B cell (primary cell): ENCODE results near the gene CCDC134. TPM values are rescaled to one million over a fixed set of nuclear protein-coding genes. Genes with fewer than 3 reads are reported as not detected.

ENCODE experiments used
- ATAC-seq: fragments of 200-7000 bp; cut with Tn5 transposase; one replicate; pipeline ENCODE4 v1.10.0; 2021; ENCODE audit warnings: low read depth, mild to moderate bottlenecking, moderate number of reproducible peaks, moderate library complexity
- CTCF ChIA-PET: fragments of 350-600 bp; sonication (Branson Sonifier 250); formaldehyde crosslinking; loops from one replicate; lab custom pipeline; 2021; ENCODE audit warnings: antibody characterized with exemption, inconsistent platforms; lab: Charles Lee
- POLR2A ChIA-PET: fragments of 350-600 bp; sonication (Branson Sonifier 250); formaldehyde crosslinking; loops from one replicate; lab custom pipeline; 2021; ENCODE audit warnings: antibody characterized with exemption; lab: Charles Lee
- DNase-seq: peaks from one replicate; pipeline ENCODE4 v3.0.0; 2013
- H2AFZ ChIP-seq: 2 replicates; pipeline ENCODE4 v1.6.1; 2012; ENCODE audit warnings: mild to moderate bottlenecking, low read depth, low read length; ENCODE audit not compliant: insufficient read depth, poor library complexity, severe bottlenecking
- H3K27ac ChIP-seq, 2 donors: 1 replicate in 1 of 2; 2 replicates in 1 of 2; pipeline ENCODE4 v1.5.1; 2012 to 2013; ENCODE audit warnings: low read length in 2 of 2, mild to moderate bottlenecking in 2 of 2, moderate library complexity in 1 of 2
- H3K27me3 ChIP-seq, 4 experiments: fragments of 200-600 bp in 1 of 4; sonication (generic) in 1 of 4; replicated peaks in 1 of 4; 1 replicate in 2 of 4; 2 replicates in 2 of 4; pipeline versions ENCODE4 v1.6.1 to v1.7.0; 2013 to 2016; ENCODE audit warnings: low read length in 3 of 4, mild to moderate bottlenecking in 2 of 4, mixed read lengths in 1 of 4, moderate library complexity in 1 of 4; ENCODE audit not compliant: insufficient read depth in 4 of 4, control insufficient read depth in 3 of 4; ENCODE audit errors: control extremely low read depth in 1 of 4
- H3K36me3 ChIP-seq, 2 experiments: replicated peaks in 1 of 2; 1 replicate in 1 of 2; 2 replicates in 1 of 2; pipeline versions ENCODE4 v1.6.1 to v1.7.1; 2013; ENCODE audit warnings: low read length in 1 of 2; ENCODE audit not compliant: insufficient read depth in 2 of 2, control insufficient read depth in 1 of 2; ENCODE audit errors: control extremely low read depth in 1 of 2, extremely low read depth in 1 of 2
- H3K4me1 ChIP-seq, 2 donors: fragments of 200-600 bp in 1 of 2; sonication (generic) in 1 of 2; 1 replicate in 1 of 2; 2 replicates in 1 of 2; pipeline versions ENCODE4 v1.5.1 to v1.6.1; 2013 to 2017; ENCODE audit warnings: low read length in 2 of 2; ENCODE audit not compliant: control insufficient read depth in 2 of 2, insufficient read depth in 2 of 2
- H3K4me2 ChIP-seq: replicated peaks from 2 replicates; pipeline ENCODE3; 2012; ENCODE audit warnings: mild to moderate bottlenecking, low read depth, low read length; ENCODE audit not compliant: poor library complexity, severe bottlenecking
- H3K4me3 ChIP-seq, 5 experiments: fragments of 200-600 bp in 1 of 5; sonication (generic) in 1 of 5; 1 replicate in 3 of 5; 2 replicates in 2 of 5; pipeline versions ENCODE4 v1.5.1 to v1.7.0; 2011 to 2016; ENCODE audit warnings: low read length in 4 of 5, mild to moderate bottlenecking in 4 of 5, low read depth in 2 of 5, control low read depth in 1 of 5, moderate library complexity in 1 of 5; ENCODE audit not compliant: insufficient read depth in 1 of 5; ENCODE audit errors: control extremely low read depth in 1 of 5, extremely low read depth in 1 of 5
- H3K79me2 ChIP-seq: fragments of 200-600 bp; sonication (generic); one replicate; pipeline ENCODE4 v1.6.0; 2016; ENCODE audit warnings: low read length; ENCODE audit not compliant: control insufficient read depth, insufficient read depth
- H3K9ac ChIP-seq: fragments of 200-600 bp; sonication (generic); 2 replicates; pipeline ENCODE4 v1.6.1; 2017; ENCODE audit warnings: mild to moderate bottlenecking, low read length, moderate library complexity
- H3K9me3 ChIP-seq, 3 donors: one replicate each; pipeline versions ENCODE4 v1.6.1 to v1.7.1; 2013; ENCODE audit warnings: low read length in 2 of 3; ENCODE audit not compliant: control insufficient read depth in 2 of 3, insufficient read depth in 1 of 3; ENCODE audit errors: control extremely low read depth in 1 of 3
- H4K20me1 ChIP-seq: 2 replicates; pipeline ENCODE4 v1.6.0; 2012; ENCODE audit warnings: mild to moderate bottlenecking, low read length; ENCODE audit not compliant: insufficient read depth, control insufficient read depth, poor library complexity, severe bottlenecking
- H3K27ac Mint-ChIP-seq: one replicate; pipeline ENCODE4 v1.8.0; 2021; ENCODE audit warnings: mixed read lengths
- H3K27me3 Mint-ChIP-seq: one replicate; pipeline ENCODE4 v1.8.0; 2021; ENCODE audit warnings: mixed read lengths
- H3K4me1 Mint-ChIP-seq: one replicate; pipeline ENCODE4 v1.8.0; 2021; ENCODE audit warnings: mixed read lengths
- H3K4me3 Mint-ChIP-seq: one replicate; pipeline ENCODE4 v1.8.0; 2021; ENCODE audit warnings: mixed read lengths
- H3K9me3 Mint-ChIP-seq: one replicate; pipeline ENCODE4 v1.8.0; 2022; ENCODE audit warnings: mixed read lengths; ENCODE audit not compliant: insufficient read depth
- CTCF ChIP-seq: fragments of 200-600 bp; IDR thresholded peaks from one replicate; pipeline ENCODE4 v1.8.0; 2022; ENCODE audit warnings: antibody characterized with exemption, mild to moderate bottlenecking
- EZH2 ChIP-seq: IDR thresholded peaks from 2 replicates; pipeline ENCODE4 v1.6.1; 2012; ENCODE audit warnings: borderline replicate concordance, low read depth, mild to moderate bottlenecking, moderate library complexity, low read length; ENCODE audit not compliant: insufficient read depth, poor library complexity, severe bottlenecking
- WGBS: methylation state at CpG from one replicate; pipeline ENCODE4 v1.1.5; 2013; ENCODE audit warnings: missing lambda C conversion rate; ENCODE audit not compliant: insufficient coverage; 5-methylcytosine and 5-hydroxymethylcytosine counted together
- intact Hi-C: fragments of 100-400 bp; cut with micrococcal nuclease; formaldehyde crosslinking; loops from one replicate; pipeline ENCODE4 v1.10.0; 2022
- polyA plus RNA-seq: library from polyadenylated mRNA; depleted of rRNA; stranded (reverse); fragments of >200 nt; gene quantifications from 2 replicates; pipeline ENCODE4 v1.2.3, GENCODE V29; 2012
- total RNA-seq, 2 donors: library from RNA; stranded (reverse); fragments of 120-200 nt in 1 of 2; gene quantifications; 1 replicate in 1 of 2; 2 replicates in 1 of 2; pipeline versions ENCODE4 v1.2.3 to v1.2.4, GENCODE V29; 2013 to 2022

The CCDC134 gene
- total and polyA plus RNA-seq, 2 donors (not counting 1 experiment from before 2014, with no cell fraction given) = 4.4 to 18.1 TPM

GRCh38 chr22:41813726-41814410 lies 13.4 kb downstream of the CCDC134 start:
- no peak for ATAC-seq
- Mint-ChIP-seq H3K4me1 (no peaks in the 10 kb centered on the region), H3K27me3 (no peaks in the 10 kb centered on the region), H3K9me3 (no peaks in the 10 kb centered on the region), H3K4me3 (no peak overlapping the region), H3K27ac (no peak overlapping the region)
- intact Hi-C loops = no loop called here
- H3K4me3 ChIP-seq = no peak overlapping the region
- TF ChIP-seq CTCF = no peak
- TF ChIP-seq EZH2 = no peak
- CTCF ChIA-PET = interaction anchor here (1.2 to 1.5 kb wide), 3 partner anchors 13 to 117 kb away, joined by 3 read pairs; partner anchors contain the start of gene CCDC134
- POLR2A ChIA-PET = no interaction called here
- H2AFZ ChIP-seq = no peak overlapping the region
- H3K79me2 ChIP-seq = peaks cover 7% of the 10 kb centered on the region
- H3K9ac ChIP-seq = no peak overlapping the region
- no peaks in the 10 kb centered on the region for H4K20me1 ChIP-seq
- H3K27ac ChIP-seq = no peak overlapping the region
- H3K36me3 ChIP-seq = peaks cover 0 to 49% of the 10 kb centered on the region in 2 experiments
- WGBS = 100% methylated on average over 3 of the region's 9 CpGs
- H3K4me1 ChIP-seq = no peaks in the 10 kb centered on the region
- no peak for DNase-seq
- H3K9me3 ChIP-seq = no peaks in the 10 kb centered on the region
- no peaks in the 10 kb centered on the region for H3K27me3 ChIP-seq
- H3K4me2 ChIP-seq = no peak overlapping the region

- no peak for ATAC-seq
- intact Hi-C loops = no loop called here
- no peak overlapping the region for H3K4me2 ChIP-seq
- H3K36me3 ChIP-seq = peaks cover 0 to 45% of the 10 kb centered on the region in 2 experiments
- H3K4me3 ChIP-seq = no peak overlapping the region
- ChIA-PET POLR2A (interaction anchor here (0.7 kb wide), 1 partner anchor 36 kb away, joined by 4 read pairs; no protein-coding TSS in a partner anchor), CTCF (interaction anchor here (1.2 kb wide), 1 partner anchor 125 kb away, joined by 3 read pairs; no protein-coding TSS in a partner anchor)
- no CpG with 5 or more reads among the region's 3 CpGs for WGBS
- H3K27ac ChIP-seq = no peak overlapping the region
- DNase-seq = no peak
- no peak for TF ChIP-seq EZH2
- no peak for TF ChIP-seq CTCF
- H4K20me1 ChIP-seq = no peaks in the 10 kb centered on the region
- Mint-ChIP-seq H3K27me3 (no peaks in the 10 kb centered on the region), H3K4me3 (no peak overlapping the region), H3K9me3 (no peaks in the 10 kb centered on the region), H3K4me1 (no peaks in the 10 kb centered on the region), H3K27ac (no peak overlapping the region)
- no peaks in the 10 kb centered on the region for H3K9me3 ChIP-seq
- no peak overlapping the region for H3K9ac ChIP-seq
- H3K4me1 ChIP-seq = no peaks in the 10 kb centered on the region
- H3K79me2 ChIP-seq = peaks cover 7% of the 10 kb centered on the region
- H3K27me3 ChIP-seq = no peaks in the 10 kb centered on the region
- no peak overlapping the region for H2AFZ ChIP-seq
Observed at GRCh38 chr22:41815716-41816115, 15.2 kb downstream of the CCDC134 start.
